ENCODE data around the gene ESRRB.

DNA sequence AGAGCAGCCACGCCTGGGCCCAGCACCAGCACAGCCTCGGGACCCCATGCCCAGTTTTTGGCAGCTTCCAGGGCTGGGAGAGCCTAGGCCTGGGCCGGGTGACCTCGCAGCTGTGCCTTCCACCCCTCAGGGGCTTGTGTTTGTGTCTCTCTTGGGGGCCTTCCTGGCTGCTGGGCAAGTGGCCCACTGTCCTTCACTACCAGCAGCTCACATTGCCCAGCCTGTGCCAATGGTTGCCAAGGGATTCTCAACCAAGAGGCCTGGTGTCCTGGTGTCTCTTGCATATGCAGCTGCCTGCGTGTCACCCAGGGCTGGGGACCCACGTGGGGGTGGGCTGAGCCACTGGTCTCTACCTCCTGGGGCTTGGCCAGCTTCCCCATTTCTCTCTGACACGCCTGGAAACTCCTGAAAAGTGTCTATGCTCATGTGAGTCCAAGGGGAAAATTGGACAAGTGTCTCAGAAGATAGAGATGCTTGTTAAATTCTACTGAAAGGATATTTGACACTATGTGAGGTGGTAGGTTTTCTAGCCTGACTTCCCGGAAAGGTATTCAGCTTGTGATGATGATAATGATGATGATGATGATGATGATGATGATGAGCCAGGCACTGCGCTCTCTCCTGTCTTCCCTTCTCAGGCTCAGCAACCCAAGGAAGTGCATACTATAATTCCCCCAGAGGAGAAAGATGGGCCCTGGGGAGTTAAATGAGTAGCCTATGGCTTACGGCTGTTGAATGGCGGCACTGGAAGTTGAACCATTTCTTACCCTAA, 48.8 kb upstream of the ESRRB start:
- TF ChIP-seq POLR2A (IDR thresholded peaks at IDR 0.05) (no peak), POLR2AphosphoS5 (IDR thresholded peaks at IDR 0.05) (no peak)
- TF ChIP-seq, protein P1, sequence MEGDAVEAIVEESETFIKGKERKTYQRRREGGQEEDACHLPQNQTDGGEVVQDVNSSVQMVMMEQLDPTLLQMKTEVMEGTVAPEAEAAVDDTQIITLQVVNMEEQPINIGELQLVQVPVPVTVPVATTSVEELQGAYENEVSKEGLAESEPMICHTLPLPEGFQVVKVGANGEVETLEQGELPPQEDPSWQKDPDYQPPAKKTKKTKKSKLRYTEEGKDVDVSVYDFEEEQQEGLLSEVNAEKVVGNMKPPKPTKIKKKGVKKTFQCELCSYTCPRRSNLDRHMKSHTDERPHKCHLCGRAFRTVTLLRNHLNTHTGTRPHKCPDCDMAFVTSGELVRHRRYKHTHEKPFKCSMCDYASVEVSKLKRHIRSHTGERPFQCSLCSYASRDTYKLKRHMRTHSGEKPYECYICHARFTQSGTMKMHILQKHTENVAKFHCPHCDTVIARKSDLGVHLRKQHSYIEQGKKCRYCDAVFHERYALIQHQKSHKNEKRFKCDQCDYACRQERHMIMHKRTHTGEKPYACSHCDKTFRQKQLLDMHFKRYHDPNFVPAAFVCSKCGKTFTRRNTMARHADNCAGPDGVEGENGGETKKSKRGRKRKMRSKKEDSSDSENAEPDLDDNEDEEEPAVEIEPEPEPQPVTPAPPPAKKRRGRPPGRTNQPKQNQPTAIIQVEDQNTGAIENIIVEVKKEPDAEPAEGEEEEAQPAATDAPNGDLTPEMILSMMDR (IDR thresholded peaks at IDR 0.05) = no peak

All from breast epithelium (tissue), 3 donors.